KBM-7 (cell line): Measurements from ENCODE around the gene CENATAC.
"Not testable (repeated sequence)": the region's sequence is repeated elsewhere in the genome, so short reads cannot be mapped to it uniquely, and the experiment has no call there.

ENCODE experiments used
- DNase-seq: peaks from one replicate; pipeline ENCODE4 v3.0.0-alpha.2; 2015
- in situ Hi-C: fragments of 300-500 bp; cut with MboI; formaldehyde crosslinking; loops from 2 replicates; pipeline ENCODE4 v1.14.3; 2020; ENCODE audit warnings: low sequenced_read_pairs, low pct_unique_long_range_greater_than_20kb, mixed read lengths

Gene CENATAC

DNA sequence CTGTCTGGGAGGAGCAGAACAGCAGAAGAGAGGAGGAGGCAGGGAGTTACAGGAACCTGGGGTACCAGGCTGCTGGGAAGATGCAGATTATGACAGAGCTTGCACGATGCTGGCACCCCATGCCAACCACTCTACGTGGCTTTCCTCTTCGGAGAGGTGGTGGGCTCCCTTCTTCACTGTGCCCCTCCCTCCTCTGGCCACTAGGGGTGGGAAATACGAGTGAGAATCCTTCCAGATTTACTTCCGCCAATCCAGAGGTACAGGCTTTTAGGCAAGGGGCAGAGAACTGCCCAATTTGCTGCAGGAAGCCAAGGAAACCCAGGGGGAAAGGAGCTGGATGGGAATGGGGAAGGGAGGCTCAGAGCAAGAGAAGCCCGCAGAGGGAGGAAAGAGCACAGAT, 46.8 kb downstream of the CENATAC start:
- DNase-seq, result no peak
- in situ Hi-C loops, result no loop called here

GRCh38 chr11:119046489-119046888, 48.6 kb downstream of the CENATAC start:
- in situ Hi-C loops, result no loop called here
- no peak for DNase-seq

- DNase-seq, result no peak
- in situ Hi-C loops, result no loop called here
Observed at GRCh38 chr11:119047205-119047604, 49.3 kb downstream of the CENATAC start.

DNA sequence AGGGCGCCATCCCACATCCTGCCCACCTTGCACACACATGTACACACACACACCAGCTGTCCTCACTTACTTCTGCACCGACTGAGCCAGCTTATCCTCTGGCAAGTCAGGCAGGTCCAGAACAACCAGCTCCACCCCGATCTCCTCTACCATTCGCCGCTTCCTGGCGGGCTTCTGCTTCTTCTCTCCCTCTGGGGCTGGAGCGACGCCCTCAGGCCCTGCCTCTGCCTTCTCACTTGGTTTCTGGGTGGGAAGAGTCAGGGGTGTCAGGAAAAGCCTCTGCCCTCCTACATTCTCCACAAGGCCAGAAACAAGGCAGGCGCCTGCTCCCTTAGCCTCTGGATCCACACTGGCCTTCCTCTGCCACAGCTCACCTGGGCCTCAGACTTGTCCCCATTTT, 50.7 kb downstream of the CENATAC start:
- DNase-seq, result no peak
- in situ Hi-C loops, result no loop called here

GRCh38 chr11:119049081-119049480, 51.1 kb downstream of the CENATAC start:
- no peak for DNase-seq
- in situ Hi-C loops, result no loop called here

DNA sequence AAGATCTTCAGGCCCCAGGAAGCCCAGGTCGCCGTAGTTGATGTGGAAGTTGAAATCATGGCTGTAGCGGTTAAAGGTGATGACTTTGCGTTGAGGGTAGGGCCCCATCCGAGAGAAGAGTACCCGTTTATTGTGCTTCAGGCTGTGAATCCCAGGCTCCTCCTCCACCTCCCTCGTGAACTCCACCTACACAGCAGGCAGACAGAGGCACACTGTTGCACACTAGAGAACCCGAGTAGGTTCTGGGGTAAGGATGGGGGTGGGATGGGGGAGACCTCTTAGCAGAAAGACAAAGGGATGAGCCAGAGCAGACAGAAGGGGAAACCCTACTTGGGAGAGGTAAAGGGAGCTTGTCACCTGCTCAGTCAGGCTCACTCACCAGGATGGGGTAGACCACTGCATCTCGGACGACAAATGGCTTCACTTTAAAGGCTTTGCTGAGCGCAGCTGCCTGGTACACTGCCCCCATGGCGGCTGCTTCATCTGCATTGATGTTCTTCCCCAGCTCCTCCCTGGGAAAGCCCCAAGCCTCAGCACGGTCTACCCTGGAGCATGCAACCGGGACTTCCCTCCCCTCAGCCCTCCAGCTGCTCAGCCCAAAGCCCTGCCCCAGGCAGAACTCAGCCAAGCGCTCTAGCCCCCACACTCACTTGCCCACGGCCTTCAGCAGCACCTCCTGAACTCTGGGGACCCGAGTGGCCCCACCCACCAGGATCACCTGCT, 53.7 kb downstream of the CENATAC start:
- no peak for DNase-seq
- in situ Hi-C loops, result no loop called here

- DNase-seq, result no peak
- in situ Hi-C loops, result no loop called here
Observed at GRCh38 chr11:119052163-119052814, 54.4 kb downstream of the CENATAC start.

- no peak for DNase-seq
- in situ Hi-C loops, result no loop called here
Observed at GRCh38 chr11:119054418-119054817, 56.5 kb downstream of the CENATAC start.

DNA sequence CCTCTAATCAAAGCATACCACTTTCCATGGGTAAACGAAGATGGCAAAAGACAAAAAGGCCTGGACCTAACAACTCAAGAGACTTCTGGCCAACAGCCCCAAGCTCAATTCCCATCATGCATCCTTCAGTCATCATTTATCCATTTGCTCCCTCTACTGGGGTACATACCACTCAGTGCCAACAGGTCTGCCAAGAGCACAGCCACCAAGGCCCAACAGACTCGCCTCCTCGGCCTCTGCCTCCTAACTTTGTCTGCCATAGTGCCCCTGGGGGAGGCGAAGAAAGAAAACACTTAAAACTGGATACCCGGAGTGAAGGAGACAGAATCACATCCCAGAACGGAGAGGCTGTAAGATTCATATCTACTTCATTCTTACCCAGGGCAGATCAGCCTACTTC, 58.0 kb downstream of the CENATAC start:
- in situ Hi-C loops, result no loop called here
- peak; percentile 55 for DNase-seq

DNA sequence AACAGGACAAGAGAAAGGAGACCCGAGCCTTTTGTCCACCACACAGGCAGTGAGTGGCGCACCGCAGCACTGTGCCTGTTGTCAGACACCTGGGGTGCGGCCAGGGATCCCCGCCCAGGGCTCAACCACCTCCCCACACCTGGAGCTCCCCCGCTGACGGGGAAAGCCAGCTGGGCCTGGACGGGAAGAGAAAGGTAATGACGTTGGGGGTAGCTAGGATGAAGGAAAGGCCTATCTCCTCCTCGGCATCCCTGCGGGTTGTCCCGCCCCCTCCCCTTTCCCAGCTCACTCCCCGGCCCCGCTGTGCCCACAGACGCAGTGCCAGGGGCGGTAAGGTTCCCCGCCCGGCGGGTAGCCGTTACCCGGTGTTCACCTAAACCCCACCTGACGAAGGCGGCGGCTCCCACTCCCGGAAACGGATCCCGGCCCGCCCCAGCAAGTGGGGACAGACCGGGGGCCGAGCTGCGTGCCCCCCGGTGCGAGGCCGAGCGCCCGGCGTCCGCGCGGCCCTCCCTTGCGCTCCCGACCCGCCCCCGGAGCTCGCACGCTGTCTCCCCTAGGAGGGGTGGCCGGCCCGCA, 58.6 kb downstream of the CENATAC start:
- in situ Hi-C loops, result no loop called here
- no peak for DNase-seq

DNA sequence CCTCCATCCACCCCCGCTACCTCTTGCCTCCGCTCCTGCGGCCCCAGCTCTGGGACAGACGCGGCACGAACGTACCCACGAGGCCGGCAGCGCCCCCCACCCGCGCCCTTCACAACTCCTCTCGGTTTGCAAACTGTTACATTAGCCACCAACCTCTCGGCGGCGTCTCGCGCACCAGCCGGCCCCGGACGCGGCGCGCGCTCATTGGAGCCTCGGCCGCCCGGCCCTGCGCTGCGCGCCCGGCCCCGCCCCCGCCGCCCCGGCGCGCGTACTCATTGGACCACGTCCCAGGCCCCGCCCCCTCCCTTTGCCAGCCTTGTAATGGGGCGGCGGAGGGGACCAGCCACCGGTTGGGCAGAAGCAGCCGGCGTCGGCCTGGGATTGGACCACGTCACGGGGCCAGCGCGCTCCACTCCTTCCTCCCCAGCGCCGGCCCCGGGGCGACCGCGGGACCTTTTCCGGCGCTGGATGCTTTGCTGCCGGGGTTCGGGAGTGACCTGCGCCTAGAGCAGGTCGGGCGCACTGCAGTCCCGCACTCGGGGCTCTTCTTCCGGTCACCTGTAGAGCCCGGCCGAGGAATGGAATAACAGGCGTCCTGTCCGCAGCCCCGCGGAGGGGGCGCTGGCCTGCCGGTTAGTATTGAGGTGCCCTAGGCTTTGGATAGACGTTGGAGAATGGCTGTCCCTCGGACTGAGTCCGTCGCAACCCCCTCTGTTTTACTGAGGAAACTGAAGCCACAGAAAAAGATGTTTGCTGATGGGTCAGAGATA, 59.2 kb downstream of the CENATAC start, which contains the start of gene HYOU1:
TSS of gene HYOU1 (minus strand) at position 206 of the 770 bp plus-strand sequence. CDS start 1,045 bp downstream, outside the sequence.
- peak; percentile 94 for DNase-seq
- in situ Hi-C loops, result no loop called here

GRCh38 chr11:119059128-119059527, 61.2 kb downstream of the CENATAC start:
- in situ Hi-C loops, DNase-seq: not testable (repeated sequence)

GRCh38 chr11:119061256-119061655, 63.3 kb downstream of the CENATAC start:
- in situ Hi-C loops, result no loop called here
- DNase-seq, result no peak

- in situ Hi-C loops, result no loop called here
- no peak for DNase-seq
Observed at GRCh38 chr11:119062779-119063178, 64.8 kb downstream of the CENATAC start.

GRCh38 chr11:119065369-119065768, 67.4 kb downstream of the CENATAC start:
- in situ Hi-C loops, result no loop called here
- peak; percentile 67 for DNase-seq
